ELF-1 (cell line): ENCODE results near the gene AAR2.

Experiments used
- DNase-seq: peaks from one replicate; pipeline ENCODE4 v3.0.0-alpha.2; 2016; ENCODE audit warnings: low read depth, low spot score

AAR2 gene

DNA sequence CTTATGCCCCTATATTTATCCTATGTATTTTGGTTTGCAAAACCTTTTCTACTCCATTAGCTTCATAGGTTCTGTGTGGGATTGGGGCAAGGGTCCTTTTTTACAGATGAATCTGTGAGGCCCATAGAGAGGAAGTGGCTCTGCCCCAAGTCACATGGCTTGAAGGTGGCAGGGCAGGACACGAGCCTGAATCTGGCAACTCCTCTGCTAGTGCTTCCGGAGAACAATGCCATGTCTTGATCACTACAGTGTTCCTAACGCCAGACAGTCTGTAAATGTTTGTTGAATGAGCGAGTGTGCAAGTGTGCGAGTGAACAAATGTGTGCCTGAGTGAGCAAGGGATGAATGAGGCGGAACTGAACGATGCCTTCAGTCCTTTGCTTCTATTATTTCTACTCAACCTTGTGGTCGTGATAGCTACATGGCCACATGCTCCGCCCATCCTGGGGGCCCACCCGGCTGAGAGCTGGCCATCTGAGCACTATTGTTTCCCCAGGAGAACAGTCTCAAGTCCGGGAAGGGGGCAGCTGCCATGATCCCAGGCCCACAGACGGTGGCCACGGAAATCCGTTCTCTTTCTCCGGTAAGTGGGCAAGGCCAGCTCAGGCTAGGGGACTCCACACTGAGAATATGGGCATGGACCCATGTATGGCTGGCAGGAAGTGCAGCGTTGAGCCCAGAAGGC lies 17.8 kb upstream of the AAR2 start:
- DNase-seq: no peak

DNA sequence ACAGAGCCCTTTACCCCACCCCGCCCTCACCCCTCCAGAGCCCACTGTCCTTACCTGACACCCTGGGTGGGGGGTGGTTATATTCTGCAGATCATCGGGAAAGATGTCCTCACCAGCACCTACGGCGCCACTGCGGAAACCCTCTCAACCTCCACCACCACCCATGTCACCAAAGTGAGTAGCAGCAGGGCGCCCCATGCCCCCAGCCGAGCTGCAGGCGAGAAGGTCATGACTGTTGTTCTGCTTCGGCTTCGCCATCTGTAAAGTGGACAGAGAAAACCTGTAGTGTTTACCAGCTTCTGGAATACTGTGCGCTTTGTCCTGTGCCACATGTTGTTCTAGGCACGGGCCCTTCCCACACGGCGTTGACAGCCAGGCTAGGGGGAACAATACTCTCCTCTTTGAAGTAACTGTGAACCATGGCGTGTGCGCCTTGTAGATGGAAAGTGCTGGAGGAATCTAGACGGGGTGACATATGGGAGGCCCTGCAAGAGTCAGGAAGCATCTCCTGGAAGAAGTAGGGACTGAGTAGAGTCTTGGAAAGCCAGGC lies 16.5 kb upstream of the AAR2 start:
- DNase-seq: no peak

GRCh38 chr20:36225666-36226065 lies 10.6 kb upstream of the AAR2 start:
- DNase-seq: no peak

- DNase-seq: no peak
Observed at GRCh38 chr20:36228770-36229169, 7.5 kb upstream of the AAR2 start.

DNA sequence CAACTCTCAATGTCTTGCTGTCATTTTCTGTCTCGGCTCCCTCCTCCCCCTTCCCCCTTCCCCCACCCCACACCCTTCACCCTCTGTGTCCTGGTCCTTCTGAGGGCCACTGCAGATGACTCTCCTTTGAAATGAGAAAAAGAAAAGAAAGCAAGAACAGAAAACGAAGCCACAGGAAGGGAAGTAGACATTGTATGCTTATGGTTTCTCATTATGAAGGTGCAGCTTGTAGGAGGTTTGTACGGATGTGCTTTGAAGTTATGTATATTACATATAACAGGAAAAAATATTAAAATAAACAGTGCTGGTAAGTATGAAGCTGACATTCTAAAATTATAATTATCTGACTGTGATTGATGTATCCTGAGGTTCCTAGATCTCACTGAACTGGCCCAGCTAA lies 6.3 kb upstream of the AAR2 start:
- no peak for DNase-seq

DNA sequence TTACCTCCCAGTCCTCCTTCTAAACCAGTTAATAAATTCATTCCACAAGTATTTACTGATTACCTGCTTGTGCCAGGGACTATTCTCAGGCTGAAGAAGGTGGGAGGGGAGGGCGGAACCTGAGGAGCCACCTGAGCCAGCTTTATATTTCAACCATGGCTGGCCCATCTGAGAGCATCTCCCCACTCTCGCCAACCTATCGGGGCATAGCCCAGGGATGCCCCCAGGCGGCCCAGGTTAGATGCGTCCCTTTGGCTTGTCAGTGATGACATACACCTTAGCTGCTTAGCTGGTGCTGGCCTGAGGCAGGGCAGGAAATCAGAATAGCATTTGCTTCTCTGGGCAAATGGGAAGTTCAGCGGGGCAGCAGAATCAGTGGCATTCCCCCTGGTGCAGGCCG lies 4.9 kb upstream of the AAR2 start:
- DNase-seq: no peak

GRCh38 chr20:36234771-36235320 lies 1.4 kb upstream of the AAR2 start:
- no peak for DNase-seq

GRCh38 chr20:36236786-36237121 lies 476 bp downstream of the AAR2 start:
- DNase-seq: no peak

- no peak for DNase-seq
Observed at GRCh38 chr20:36237477-36237876, 1.2 kb downstream of the AAR2 start.

DNA sequence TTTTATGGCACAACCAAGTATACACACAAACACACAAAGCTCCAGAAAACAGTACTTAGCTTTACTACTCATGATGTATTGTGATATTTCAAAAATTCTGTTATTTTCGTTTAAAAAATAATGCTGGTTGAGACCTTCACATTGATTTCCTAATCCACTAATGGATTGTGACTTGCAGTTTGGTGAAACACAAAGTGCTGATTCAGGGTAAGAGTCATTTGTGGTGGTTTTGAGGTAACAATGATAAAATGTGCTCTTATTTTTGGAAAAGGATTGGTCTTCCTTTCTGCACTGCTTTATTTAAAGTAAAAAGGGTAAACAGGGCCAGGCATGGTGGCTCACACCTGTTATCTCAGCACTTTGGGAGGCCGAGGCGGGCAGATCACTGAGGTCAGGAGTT lies 1.9 kb downstream of the AAR2 start:
- DNase-seq: no peak

DNA sequence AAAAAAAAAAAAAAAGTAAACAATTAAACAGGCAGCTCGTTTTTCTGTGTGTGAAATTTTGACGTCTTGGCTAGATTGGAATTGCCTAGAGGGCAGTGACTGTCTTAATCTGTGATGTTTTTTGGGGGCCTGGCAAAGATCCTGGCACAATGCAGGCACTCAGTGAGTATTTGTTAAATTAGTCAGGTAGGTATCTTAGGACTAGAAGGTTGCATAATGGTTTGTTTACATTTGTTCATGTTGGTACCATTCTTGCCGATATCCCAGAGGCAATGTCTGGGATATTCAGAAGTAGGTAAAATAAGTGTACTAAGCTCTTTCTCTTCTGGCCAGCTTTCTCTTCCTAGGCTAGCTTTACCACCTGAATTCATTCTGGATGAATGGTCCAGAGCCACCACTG lies 2.5 kb downstream of the AAR2 start:
- no peak for DNase-seq

DNA sequence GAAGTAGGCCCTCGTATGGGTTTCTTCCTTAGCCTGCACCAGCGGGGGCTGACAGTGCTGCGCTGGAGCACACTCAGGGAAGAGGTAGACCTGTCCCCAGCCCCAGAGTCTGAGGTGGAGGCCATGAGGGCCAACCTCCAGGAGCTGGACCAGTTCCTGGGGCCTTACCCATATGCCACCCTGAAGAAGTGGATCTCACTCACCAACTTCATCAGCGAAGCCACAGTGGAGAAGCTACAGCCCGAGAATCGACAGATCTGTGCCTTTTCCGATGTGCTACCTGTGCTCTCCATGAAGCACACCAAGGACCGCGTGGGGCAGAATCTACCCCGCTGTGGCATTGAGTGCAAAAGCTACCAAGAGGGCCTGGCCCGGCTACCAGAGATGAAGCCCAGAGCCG lies 3.8 kb downstream of the AAR2 start:
- DNase-seq: no peak

- no peak for DNase-seq
Observed at GRCh38 chr20:36241678-36242077, 5.4 kb downstream of the AAR2 start.

GRCh38 chr20:36243726-36244125 lies 7.4 kb downstream of the AAR2 start:
- DNase-seq: no peak

- DNase-seq: no peak
Observed at GRCh38 chr20:36246401-36246800, 10.1 kb downstream of the AAR2 start.

- DNase-seq: no peak
Observed at GRCh38 chr20:36248836-36249235, 12.6 kb downstream of the AAR2 start.

DNA sequence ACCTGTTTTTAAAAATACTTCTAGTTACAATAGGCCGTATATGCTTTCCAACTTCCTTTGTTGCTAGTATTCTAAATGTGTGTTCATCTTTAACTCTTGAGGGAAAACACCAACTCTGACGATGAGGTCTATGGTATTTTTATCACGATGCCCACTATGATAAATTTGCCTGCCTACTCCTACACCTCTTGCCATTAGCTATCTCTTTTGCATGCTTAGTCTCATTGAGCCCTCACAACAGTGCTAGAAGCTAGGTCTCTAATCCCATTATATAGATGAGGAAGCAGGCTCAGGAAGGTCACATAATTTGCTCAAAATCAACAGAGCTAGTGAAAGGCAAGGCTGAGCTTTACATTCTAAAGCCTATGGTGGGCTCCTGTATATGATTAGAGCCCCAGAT lies 13.2 kb downstream of the AAR2 start:
- DNase-seq: no peak

- DNase-seq: no peak
Observed at GRCh38 chr20:36251426-36251825, 15.1 kb downstream of the AAR2 start.

DNA sequence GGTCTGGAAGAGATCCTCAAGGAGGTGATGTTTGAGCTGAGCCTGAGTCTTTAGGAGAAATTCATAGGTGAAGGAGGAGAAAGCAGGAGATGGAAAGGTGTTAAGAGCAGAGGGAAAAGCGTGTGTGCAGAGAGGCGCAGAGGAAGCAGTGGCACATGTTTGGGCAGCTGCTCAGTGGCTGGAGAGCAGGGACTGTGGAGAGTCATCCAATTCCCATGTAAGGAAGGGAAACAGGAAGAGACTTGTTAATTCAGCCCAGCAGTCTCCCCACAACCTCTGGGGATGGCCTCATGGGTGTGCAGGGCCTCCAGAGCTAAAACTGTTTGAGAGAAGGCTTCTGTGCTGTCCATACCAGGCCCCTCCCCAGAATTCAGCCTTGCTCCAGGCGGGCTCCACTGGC lies 16.2 kb downstream of the AAR2 start:
- no peak for DNase-seq

GRCh38 chr20:36253036-36253435 lies 16.8 kb downstream of the AAR2 start:
- DNase-seq: no peak

GRCh38 chr20:36254076-36254475 lies 17.8 kb downstream of the AAR2 start:
- no peak for DNase-seq

GRCh38 chr20:36255445-36255844 lies 19.2 kb downstream of the AAR2 start:
- no peak for DNase-seq

DNA sequence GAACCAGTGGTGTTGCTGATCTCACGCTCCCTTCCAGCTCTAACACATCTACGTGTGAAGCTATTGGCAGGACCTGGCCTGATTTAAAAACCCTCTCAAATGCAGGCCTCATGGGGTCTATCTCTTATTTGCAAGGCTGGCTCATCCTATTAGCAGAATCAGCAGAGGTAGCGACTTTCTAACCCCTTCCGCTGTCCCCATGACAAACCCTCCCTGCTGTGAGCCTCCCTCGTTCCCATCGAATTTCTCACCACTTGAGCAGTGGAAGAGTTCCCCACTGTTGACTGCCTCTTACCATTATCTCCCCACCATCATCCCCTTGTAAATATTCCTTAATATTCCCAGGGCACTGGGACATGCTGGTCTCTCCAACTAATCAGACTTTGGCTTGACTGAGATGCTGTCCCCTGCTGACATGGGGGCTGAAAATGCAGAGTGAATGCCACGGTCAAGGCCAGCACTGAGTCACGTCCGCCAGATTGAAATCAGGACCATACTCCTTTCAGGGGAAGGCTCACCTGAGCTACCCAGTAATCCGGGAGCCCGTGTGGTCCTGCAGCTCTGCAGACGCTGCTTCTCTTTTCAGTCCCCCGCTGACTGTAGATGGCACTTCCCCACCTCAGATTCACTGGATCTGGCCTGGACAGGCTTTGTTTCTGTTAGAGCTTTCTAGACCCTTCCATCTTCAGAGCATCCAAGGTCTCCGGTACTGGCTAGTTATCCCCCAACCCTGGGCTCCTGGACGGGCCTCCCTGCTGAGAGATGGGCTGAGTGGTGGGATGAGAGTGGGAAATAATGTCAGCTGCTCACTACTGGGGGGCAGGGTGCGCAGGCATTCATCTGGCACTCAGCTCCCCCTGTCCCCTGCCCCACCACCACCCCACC lies 23.1 kb downstream of the AAR2 start:
- no peak for DNase-seq
